Hepatocyte (in vitro differentiated cells): ENCODE measurements around the gene CNOT6. TPM values are rescaled to one million over a fixed set of nuclear protein-coding genes. Genes with fewer than 3 reads are reported as not detected.

Source experiments
- DNase-seq: peaks from one replicate; pipeline ENCODE4 v3.0.0-alpha.2; 2016; ENCODE audit warnings: low spot score
- H2AFZ ChIP-seq: fragments of 200-600 bp; sonication (generic); 2 replicates; pipeline ENCODE4 v1.6.0; 2016; ENCODE audit warnings: antibody characterized with exemption, mild to moderate bottlenecking
- H3K27ac ChIP-seq: fragments of 200-600 bp; sonication (generic); 2 replicates; pipeline ENCODE4 v1.5.1; 2016; ENCODE audit warnings: mild to moderate bottlenecking
- H3K27me3 ChIP-seq: fragments of 200-600 bp; sonication (generic); 2 replicates; pipeline ENCODE4 v1.6.1; 2016
- H3K36me3 ChIP-seq: fragments of 200-600 bp; sonication (generic); replicated peaks from 2 replicates; pipeline ENCODE4 v1.5.1; 2016; ENCODE audit warnings: low read depth; ENCODE audit not compliant: insufficient read depth
- H3K4me1 ChIP-seq: fragments of 200-600 bp; sonication (generic); 2 replicates; pipeline ENCODE4 v1.5.1; 2016; ENCODE audit warnings: mild to moderate bottlenecking, moderate library complexity; ENCODE audit not compliant: insufficient read depth
- H3K4me2 ChIP-seq: fragments of 200-600 bp; sonication (generic); 2 replicates; pipeline ENCODE4 v1.6.0; 2016
- H3K4me3 ChIP-seq: fragments of 200-600 bp; sonication (generic); 2 replicates; pipeline ENCODE4 v1.5.1; 2016; ENCODE audit warnings: mild to moderate bottlenecking
- H3K79me2 ChIP-seq: fragments of 200-600 bp; sonication (generic); 2 replicates; pipeline ENCODE4 v1.6.0; 2017; ENCODE audit warnings: mild to moderate bottlenecking
- H3K9me2 ChIP-seq: fragments of 200-600 bp; sonication (generic); replicated peaks from 2 replicates; pipeline ENCODE4 v1.6.0; 2017; ENCODE audit warnings: mild to moderate bottlenecking; ENCODE audit not compliant: insufficient read depth
- H3K9me3 ChIP-seq: fragments of 200-600 bp; sonication (generic); 2 replicates; pipeline ENCODE4 v1.5.1; 2016; ENCODE audit warnings: low read depth, mild to moderate bottlenecking
- H4K20me1 ChIP-seq: fragments of 200-600 bp; sonication (generic); 2 replicates; pipeline ENCODE4 v1.6.0; 2016; ENCODE audit warnings: mild to moderate bottlenecking; ENCODE audit not compliant: insufficient read depth, poor library complexity, severe bottlenecking
- EZH2 ChIP-seq: fragments of 200-600 bp; sonication (generic); IDR thresholded peaks from 2 replicates; pipeline ENCODE4 v1.6.1; 2016; ENCODE audit warnings: antibody characterized with exemption, mild to moderate bottlenecking, borderline replicate concordance
- EZH2phosphoT487 ChIP-seq: fragments of 200-600 bp; sonication (generic); IDR thresholded peaks from one replicate; pipeline ENCODE4 v1.6.1; 2018; ENCODE audit warnings: antibody characterized with exemption, mild to moderate bottlenecking, low read depth, moderate library complexity; ENCODE audit not compliant: unreplicated experiment, severe bottlenecking
- WGBS: methylation state at CpG from one replicate; pipeline ENCODE4 v1.1.6; 2016; ENCODE audit warnings: low lambda C conversion rate; ENCODE audit errors: missing lambda C conversion rate; 5-methylcytosine and 5-hydroxymethylcytosine counted together
- polyA plus RNA-seq: library from polyadenylated mRNA; unstranded; fragments of >200 nt; fragmentation: Nextera tagmentation; extraction: Ambion mirVana; gene quantifications from 2 replicates; pipeline ENCODE4 v1.2.1, GENCODE V29; 2016
- total RNA-seq: library from RNA; depleted of rRNA; stranded (reverse); fragments of >200 nt; gene quantifications from 2 replicates; pipeline ENCODE4 v1.2.3, GENCODE V29; 2014
- TF ChIP-seq, protein P1 (sequence below): fragments of 200-600 bp; sonication (generic); IDR thresholded peaks from 2 replicates; pipeline ENCODE4 v1.5.1; 2016; ENCODE audit warnings: antibody characterized with exemption, mild to moderate bottlenecking; ENCODE audit not compliant: poor library complexity

Gene CNOT6
- total and polyA plus RNA-seq, 2 experiments from 2014 or later: 12.0 to 24.1 TPM

GRCh38 chr5:180598316-180598701 lies 104.1 kb downstream of the CNOT6 start:
- Histone ChIP-seq H2AFZ (no peak overlapping the region), H3K4me2 (no peak overlapping the region), H3K9me2 (no peaks in the 10 kb centered on the region), H3K27ac (no peak overlapping the region), H3K36me3 (no peaks in the 10 kb centered on the region), H3K79me2 (no peaks in the 10 kb centered on the region), H3K27me3 (peaks cover 3% of the 10 kb centered on the region), H3K4me1 (no peaks in the 10 kb centered on the region), H3K4me3 (no peak overlapping the region), H4K20me1 (no peaks in the 10 kb centered on the region), H3K9me3 (no peaks in the 10 kb centered on the region)
- no peak for DNase-seq
- WGBS: 86% methylated on average over 9 of the region's 9 CpGs
- no peak for TF ChIP-seq EZH2phosphoT487
- TF ChIP-seq, protein P1, sequence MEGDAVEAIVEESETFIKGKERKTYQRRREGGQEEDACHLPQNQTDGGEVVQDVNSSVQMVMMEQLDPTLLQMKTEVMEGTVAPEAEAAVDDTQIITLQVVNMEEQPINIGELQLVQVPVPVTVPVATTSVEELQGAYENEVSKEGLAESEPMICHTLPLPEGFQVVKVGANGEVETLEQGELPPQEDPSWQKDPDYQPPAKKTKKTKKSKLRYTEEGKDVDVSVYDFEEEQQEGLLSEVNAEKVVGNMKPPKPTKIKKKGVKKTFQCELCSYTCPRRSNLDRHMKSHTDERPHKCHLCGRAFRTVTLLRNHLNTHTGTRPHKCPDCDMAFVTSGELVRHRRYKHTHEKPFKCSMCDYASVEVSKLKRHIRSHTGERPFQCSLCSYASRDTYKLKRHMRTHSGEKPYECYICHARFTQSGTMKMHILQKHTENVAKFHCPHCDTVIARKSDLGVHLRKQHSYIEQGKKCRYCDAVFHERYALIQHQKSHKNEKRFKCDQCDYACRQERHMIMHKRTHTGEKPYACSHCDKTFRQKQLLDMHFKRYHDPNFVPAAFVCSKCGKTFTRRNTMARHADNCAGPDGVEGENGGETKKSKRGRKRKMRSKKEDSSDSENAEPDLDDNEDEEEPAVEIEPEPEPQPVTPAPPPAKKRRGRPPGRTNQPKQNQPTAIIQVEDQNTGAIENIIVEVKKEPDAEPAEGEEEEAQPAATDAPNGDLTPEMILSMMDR: no peak
- TF ChIP-seq EZH2: no peak

GRCh38 chr5:180598797-180599589 lies 104.8 kb downstream of the CNOT6 start:
- no peaks in the 10 kb centered on the region for H3K9me3 ChIP-seq
- no peaks in the 10 kb centered on the region for H3K9me2 ChIP-seq
- WGBS: 94% methylated on average over 15 of the region's 16 CpGs
- no peaks in the 10 kb centered on the region for H4K20me1 ChIP-seq
- H2AFZ ChIP-seq: no peak overlapping the region
- H3K4me3 ChIP-seq: no peak overlapping the region
- H3K36me3 ChIP-seq: no peaks in the 10 kb centered on the region
- H3K4me1 ChIP-seq: no peaks in the 10 kb centered on the region
- no peak for DNase-seq
- no peaks in the 10 kb centered on the region for H3K79me2 ChIP-seq
- no peak overlapping the region for H3K4me2 ChIP-seq
- H3K27me3 ChIP-seq: no peaks in the 10 kb centered on the region
- no peak overlapping the region for H3K27ac ChIP-seq
- TF ChIP-seq EZH2 (no peak), EZH2phosphoT487 (no peak)
- TF ChIP-seq, protein P1: no peak

GRCh38 chr5:180599590-180599914 lies 105.4 kb downstream of the CNOT6 start:
- no peaks in the 10 kb centered on the region for H3K9me2 ChIP-seq
- no peak overlapping the region for H3K4me2 ChIP-seq
- no peaks in the 10 kb centered on the region for H3K9me3 ChIP-seq
- no peak overlapping the region for H2AFZ ChIP-seq
- no peaks in the 10 kb centered on the region for H3K36me3 ChIP-seq
- no peaks in the 10 kb centered on the region for H3K27me3 ChIP-seq
- DNase-seq: no peak
- H3K4me1 ChIP-seq: no peaks in the 10 kb centered on the region
- no peaks in the 10 kb centered on the region for H3K79me2 ChIP-seq
- no peaks in the 10 kb centered on the region for H4K20me1 ChIP-seq
- no peak overlapping the region for H3K27ac ChIP-seq
- no peak for TF ChIP-seq EZH2
- TF ChIP-seq EZH2phosphoT487: no peak
- TF ChIP-seq, protein P1: no peak
- WGBS: 90% methylated on average over 6 of the region's 6 CpGs
- no peak overlapping the region for H3K4me3 ChIP-seq
